T-helper 9 cell (primary cell): ENCODE measurements around the gene CNGA2.
"Not testable (repeated sequence)": the region's sequence is repeated elsewhere in the genome, so short reads cannot be mapped to it uniquely, and the experiment has no call there.

Source experiments
- DNase-seq: peaks from one replicate; pipeline ENCODE4 v3.0.0-alpha.2; 2020
- total RNA-seq, 2 donors: gene quantifications; one replicate each; lab custom pipeline; 2026; lab: John Stamatoyannopoulos, UW

Gene CNGA2
- 0 reads per million in 2 donors for total RNA-seq

DNA sequence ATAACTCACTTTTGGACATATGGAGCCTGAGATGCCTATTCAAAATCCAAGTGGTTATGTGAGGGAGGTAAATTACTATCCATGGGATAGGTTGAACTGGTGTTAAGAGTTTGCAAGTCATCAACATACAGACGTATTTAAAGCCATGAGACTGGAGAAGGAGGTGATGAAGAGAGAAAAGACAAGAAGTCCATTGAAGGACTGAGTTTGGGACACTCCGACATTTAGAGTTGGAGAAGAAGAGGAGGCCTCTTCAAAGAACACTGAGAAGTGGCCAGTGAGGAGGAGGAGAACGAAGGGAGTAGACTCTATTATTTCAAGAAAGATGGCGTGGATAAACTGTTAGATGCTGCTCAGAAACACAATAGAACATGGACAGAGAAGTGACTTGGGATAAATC, at the start of gene CNGA2:
Gene CNGA2 (plus strand): TSS at position 301 of the 400 bp plus-strand sequence. CDS start 3,738 bp downstream, outside the sequence.
- no peak for DNase-seq

DNA sequence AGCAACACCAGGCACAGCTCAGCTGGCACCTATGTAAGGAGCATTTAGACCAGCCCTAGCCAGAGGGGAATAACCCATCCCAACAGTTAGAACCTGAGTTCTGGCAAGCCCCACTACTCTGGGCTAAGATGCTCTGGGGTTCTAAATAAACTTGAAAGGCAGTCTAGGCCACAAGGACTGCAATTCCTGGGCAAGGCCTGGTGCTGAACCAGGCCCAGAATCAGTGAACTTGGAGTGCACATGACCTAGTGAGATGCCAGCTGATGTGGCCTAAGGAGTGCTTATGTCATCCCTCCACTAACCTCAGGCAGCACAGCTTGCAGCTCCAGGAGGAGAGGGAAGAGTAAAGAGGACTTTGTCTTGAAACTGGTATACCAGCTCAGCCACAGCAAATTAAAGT, 46.9 kb upstream of the CNGA2 start:
- no peak for DNase-seq

DNA sequence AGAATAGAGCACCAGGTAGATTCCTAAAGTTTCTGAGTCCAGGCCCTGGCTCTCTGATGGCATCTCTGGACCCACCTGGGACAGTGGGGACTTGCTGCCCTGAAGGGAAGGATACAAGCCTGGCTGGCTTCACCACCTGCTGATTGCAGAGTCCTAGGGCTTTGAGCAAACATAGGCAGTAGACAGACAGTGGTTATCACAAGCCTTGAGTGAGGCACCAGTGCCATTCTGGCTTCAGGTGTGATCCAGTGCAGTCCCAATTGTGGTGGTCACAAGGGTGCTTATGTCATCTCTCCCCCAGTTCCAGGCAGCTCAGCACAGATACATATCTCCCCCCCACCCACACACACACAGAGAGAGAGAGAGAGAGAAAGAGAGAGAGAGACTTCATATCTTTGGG, 45.9 kb upstream of the CNGA2 start:
- DNase-seq = no peak

- DNase-seq = no peak
Observed at GRCh38 chrX:151692825-151693224, 41.7 kb upstream of the CNGA2 start.

- no peak for DNase-seq
Observed at GRCh38 chrX:151694121-151694520, 40.4 kb upstream of the CNGA2 start.

DNA sequence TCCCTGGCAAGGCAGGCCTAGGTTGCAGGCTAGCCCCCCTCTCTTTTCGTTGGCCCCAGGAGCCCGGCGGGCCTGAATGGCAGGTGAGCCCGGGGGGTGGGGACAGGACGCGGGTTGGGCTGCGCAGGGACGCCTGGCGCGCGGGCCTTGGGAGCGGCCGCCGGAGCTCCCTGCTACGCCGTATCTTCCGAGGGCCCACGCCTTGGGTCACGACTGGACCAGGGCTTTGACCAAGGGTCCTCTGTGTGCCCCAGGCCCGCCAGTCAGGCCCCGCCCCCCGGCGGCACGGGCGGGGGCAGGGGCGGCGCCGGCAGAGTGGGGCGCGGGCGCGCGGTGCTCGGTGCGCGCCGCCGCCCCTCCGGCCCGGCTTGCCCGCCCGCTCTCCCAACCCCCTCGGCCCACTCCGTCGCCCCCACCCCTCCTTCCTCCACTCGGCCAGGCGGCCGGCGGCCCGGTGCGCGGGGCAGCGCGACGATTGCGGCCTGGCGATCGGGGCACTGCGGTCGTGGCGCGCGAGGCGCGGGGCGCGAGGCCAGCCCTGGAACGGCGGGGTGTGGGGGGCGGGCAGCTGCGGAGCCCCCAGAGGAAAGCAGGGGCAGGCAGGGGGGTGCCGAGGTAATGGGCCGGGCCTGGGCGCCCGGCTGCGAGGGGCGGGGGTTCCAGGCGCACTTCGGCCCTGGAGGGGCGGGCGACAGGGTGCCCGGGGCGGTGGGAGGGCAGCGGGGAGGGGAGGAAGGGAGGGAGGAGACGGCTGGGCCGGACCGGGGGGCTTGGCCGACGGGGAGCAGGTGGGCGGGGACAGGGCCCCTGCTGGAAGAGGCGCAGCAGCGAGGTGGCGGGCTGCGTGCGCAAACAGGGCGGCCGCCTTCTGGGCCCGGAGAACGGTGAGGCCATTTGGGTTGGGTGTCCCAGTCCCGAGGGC, 39.6 kb upstream of the CNGA2 start, which contains the start of gene PRRG3:
Gene PRRG3 (plus strand): TSS at position 798 of the 922 bp plus-strand sequence. CDS start 3,357 bp downstream, outside the sequence.
- no peak for DNase-seq

- DNase-seq = no peak
Observed at GRCh38 chrX:151695583-151696340, 38.8 kb upstream of the CNGA2 start.

- DNase-seq = not testable (repeated sequence)
Observed at GRCh38 chrX:151697082-151697481, 37.5 kb upstream of the CNGA2 start.

- DNase-seq = no peak
Observed at GRCh38 chrX:151697522-151697921, 37.0 kb upstream of the CNGA2 start.

- DNase-seq = no peak
Observed at GRCh38 chrX:151698485-151698884, 36.1 kb upstream of the CNGA2 start.

DNA sequence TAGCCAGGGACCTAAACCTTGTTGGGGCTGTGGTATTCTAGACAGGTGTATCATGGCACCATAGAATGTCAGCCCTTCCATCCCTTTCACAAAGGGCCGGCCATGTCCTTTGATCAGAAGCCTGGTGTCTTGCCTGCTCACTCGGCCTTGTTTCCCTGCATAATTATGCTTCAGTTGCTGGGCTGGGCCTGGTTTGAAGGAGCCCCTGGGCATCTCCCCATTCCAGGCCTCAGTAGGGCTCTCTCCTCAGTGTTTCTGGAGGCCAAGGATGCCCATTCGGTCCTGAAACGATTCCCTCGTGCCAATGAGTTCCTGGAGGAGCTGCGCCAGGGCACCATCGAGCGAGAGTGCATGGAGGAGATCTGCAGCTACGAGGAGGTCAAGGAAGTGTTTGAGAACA, 34.8 kb upstream of the CNGA2 start:
- no peak for DNase-seq

- DNase-seq = no peak
Observed at GRCh38 chrX:151700581-151700980, 34.0 kb upstream of the CNGA2 start.

GRCh38 chrX:151701071-151701470, 33.5 kb upstream of the CNGA2 start:
- DNase-seq = no peak

DNA sequence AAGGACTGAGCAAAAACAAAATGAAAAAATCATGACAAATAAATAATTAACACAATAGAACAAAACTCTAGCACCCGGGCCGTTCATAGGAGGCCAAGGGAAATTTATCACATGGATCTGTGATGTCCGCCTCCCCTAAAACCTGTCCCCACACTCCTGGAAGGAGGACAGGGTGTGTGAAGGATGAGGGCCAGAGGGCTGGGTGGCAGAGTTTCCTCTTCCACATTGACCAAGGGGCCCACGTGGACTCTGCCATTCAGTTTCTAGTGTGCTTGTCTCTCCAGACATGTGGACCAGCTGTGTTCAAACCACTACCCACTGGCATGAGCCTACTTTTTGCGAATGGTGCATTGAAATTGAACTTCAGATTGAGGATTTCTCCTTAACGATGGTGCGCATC, 33.0 kb upstream of the CNGA2 start:
- DNase-seq = no peak

DNA sequence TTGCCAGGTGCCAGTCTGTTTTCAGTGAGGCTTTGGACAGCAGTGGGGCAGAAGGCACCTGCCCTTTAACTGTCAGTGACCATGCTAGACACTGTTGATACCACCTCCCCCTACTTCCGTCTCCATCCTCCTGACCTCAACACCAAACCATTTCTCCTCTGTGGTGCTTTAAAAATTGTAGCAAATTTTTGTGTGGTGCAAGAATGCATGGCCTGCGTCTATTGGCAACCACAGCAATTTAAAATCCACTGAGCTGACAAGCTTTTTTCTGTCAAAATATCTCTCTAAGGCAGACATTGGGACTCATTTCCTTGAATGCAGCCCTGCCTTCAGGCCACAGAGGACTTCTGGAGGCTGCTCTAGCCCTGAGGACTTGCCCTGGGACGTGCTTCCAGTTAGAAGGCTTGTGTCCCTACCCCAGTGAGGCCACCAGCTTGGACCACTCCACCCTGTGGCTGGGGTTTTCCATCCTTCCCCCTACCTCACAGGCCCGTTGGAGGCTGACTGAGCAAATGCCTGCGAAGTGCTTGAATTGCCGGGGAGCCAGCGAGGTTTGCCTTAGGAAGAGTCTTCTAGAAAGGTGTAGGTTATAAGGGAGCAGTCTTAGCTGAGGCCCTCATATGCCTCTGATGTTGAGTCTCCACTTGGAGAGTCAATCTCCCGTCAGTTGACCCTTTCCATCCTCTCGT, 32.4 kb upstream of the CNGA2 start:
- no peak for DNase-seq

- no peak for DNase-seq
Observed at GRCh38 chrX:151702741-151703340, 31.7 kb upstream of the CNGA2 start.

DNA sequence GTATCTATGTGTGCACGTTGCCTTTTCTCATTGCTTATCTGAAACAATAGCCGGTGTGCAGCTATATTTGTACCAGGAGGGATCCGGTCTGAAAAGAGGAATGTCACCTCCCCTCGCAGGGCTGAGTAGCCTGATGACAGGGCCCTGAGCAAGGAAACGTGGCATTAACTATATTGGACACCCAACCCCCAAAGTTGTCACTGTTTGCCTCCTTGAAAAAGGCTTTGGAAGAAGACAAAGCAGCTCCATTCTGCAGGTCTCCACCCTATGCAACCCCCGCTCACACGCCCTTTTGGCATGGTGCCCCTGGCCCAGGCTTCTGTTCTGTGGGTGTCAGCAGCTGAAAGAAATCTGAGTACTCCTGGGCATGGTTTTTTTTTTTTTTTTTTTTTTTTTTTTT, 31.1 kb upstream of the CNGA2 start:
- DNase-seq = no peak

- no peak for DNase-seq
Observed at GRCh38 chrX:151704041-151704663, 30.4 kb upstream of the CNGA2 start.

DNA sequence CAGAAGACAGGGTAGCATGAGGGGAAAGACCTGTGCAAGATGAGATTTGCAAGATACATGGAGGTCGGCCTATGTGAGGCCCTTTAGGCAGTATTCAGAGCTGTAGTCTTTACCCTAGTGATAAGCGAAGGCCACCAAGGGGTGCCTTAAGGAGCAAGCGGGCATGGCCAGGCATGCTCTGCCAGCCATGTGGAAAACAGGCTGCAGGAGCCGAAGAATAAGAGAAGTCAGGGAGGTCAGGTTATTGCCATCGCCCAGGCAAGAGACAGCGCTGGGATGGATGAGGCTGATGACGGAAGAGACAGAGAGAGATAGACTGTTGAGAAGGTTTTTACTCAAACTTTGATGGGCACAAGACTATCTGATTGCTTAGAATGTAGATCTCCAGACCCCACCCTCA, 25.7 kb upstream of the CNGA2 start:
- DNase-seq = no peak

- DNase-seq = no peak
Observed at GRCh38 chrX:151710457-151710856, 24.1 kb upstream of the CNGA2 start.

DNA sequence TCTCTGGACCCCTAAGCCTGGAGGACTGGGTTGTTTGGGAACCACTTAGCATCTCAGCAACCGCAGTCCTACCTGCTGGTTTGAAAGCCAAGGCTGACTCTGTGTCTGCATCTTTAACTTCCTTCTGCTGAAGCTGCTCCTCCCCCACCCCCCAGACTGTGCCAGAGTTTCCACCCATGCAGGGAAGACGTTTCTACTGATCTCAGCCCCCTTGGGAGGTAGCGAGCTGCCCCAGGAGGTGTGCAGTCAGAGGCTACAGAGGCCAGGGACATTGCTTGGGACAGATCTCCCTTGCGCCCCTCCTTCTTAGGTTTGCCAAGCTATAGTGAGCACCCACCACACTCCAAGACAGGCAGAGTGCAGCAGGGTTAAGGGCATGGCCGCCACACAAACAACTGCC, 23.4 kb upstream of the CNGA2 start:
- DNase-seq = no peak

DNA sequence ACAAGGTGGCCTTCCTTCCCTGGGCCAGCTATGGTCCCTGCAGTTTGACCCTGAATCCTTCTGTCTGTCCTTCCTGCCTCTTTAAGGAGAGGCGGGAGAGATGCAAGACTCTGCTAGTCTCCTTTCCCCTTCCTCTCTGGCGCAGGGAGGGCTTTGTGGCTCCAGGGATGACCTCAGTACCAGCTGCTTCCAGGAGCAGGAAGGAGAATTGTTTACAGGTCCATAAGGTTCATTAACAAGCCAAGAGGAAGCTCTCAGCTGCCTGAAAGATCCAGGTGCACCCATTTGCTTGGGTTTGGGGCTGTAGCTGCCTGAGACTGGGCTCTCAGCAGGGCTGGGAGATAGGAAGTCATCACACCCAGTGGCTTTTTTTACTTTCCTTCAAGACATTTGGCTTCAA, 22.8 kb upstream of the CNGA2 start:
- no peak for DNase-seq
